A673 (cell line): Measurements from ENCODE around the gene FSTL4. TPM values are rescaled to one million over a fixed set of nuclear protein-coding genes. Genes with fewer than 3 reads are reported as not detected.

Experiments
- Bru-seq: library from RNA; stranded (reverse); fragments of 400-500 nt; gene quantifications from one replicate; lab custom pipeline; 2021; lab: Mats Ljungman, UMichigan
- BruChase-seq, 2 experiments: library from RNA; stranded (reverse); fragments of 400-500 nt; gene quantifications; one replicate each; lab custom pipeline; 2021; lab: Mats Ljungman, UMichigan
- BruUV-seq: library from RNA; stranded (reverse); fragments of 400-500 nt; replicated peaks from 2 replicates; lab custom pipeline; 2021; lab: Mats Ljungman, UMichigan
- CTCF ChIA-PET: fragments of 300-600 bp; sonication (Branson Sonifier 250); formaldehyde crosslinking; loops from one replicate; lab custom pipeline; 2022; ENCODE audit warnings: antibody characterized with exemption; lab: Charles Lee
- POLR2A ChIA-PET: fragments of 300-600 bp; sonication (Branson Sonifier 250); formaldehyde crosslinking; loops from one replicate; lab custom pipeline; 2022; ENCODE audit warnings: antibody characterized with exemption; ENCODE audit not compliant: low non-redundant PET; lab: Charles Lee
- DNase-seq: peaks from one replicate; pipeline ENCODE4 v3.0.0-alpha.2; 2015; ENCODE audit warnings: low spot score
- H3K27ac ChIP-seq: fragments of 200-600 bp; sonication (generic); 2 replicates; pipeline ENCODE4 v1.5.1; 2016; ENCODE audit warnings: mixed run types, low read depth, mild to moderate bottlenecking, mixed read lengths, antibody characterized with exemption, low read length; ENCODE audit not compliant: poor library complexity, severe bottlenecking
- H3K27me3 ChIP-seq: fragments of 200-600 bp; sonication (generic); replicated peaks from 2 replicates; pipeline ENCODE4 v1.6.1; 2017; ENCODE audit warnings: mixed run types, low read depth, mild to moderate bottlenecking, mixed read lengths, antibody characterized with exemption, low read length; ENCODE audit not compliant: insufficient read depth, poor library complexity
- H3K36me3 ChIP-seq: fragments of 200-600 bp; sonication (generic); 2 replicates; pipeline ENCODE4 v1.6.1; 2016; ENCODE audit warnings: mixed run types, mild to moderate bottlenecking, mixed read lengths, antibody characterized with exemption, low read length; ENCODE audit not compliant: insufficient read depth, poor library complexity, severe bottlenecking
- H3K4me1 ChIP-seq: fragments of 200-600 bp; sonication (generic); 2 replicates; pipeline ENCODE4 v1.6.1; 2017; ENCODE audit warnings: mixed run types, mild to moderate bottlenecking, mixed read lengths, antibody characterized with exemption, low read length; ENCODE audit not compliant: insufficient read depth, poor library complexity, severe bottlenecking
- H3K4me3 ChIP-seq: fragments of 200-600 bp; sonication (generic); 2 replicates; pipeline ENCODE4 v1.5.1; 2016; ENCODE audit warnings: low read depth, mixed run types, mild to moderate bottlenecking, mixed read lengths, low read length; ENCODE audit not compliant: poor library complexity, severe bottlenecking
- H3K9me3 ChIP-seq: fragments of 200-600 bp; sonication (generic); 2 replicates; pipeline ENCODE4 v1.6.1; 2016; ENCODE audit warnings: mixed run types, low read depth, mild to moderate bottlenecking, mixed read lengths, antibody characterized with exemption, low read length; ENCODE audit not compliant: poor library complexity, severe bottlenecking
- EZH2 ChIP-seq: fragments of 200-600 bp; sonication (generic); IDR thresholded peaks from 2 replicates; pipeline ENCODE4 v1.6.1; 2017; ENCODE audit warnings: borderline replicate concordance, low read depth, mild to moderate bottlenecking, mixed read lengths, antibody characterized with exemption, low read length; ENCODE audit not compliant: poor library complexity, severe bottlenecking
- intact Hi-C: fragments of 100-400 bp; cut with micrococcal nuclease; formaldehyde crosslinking; loops from one replicate; pipeline ENCODE4 v1.10.0; 2022; ENCODE audit not compliant: unreplicated experiment
- long read RNA-seq: library from polyadenylated mRNA; stranded (forward); transcript quantifications from one replicate; pipeline ENCODE4 v2.0.0, GENCODE V29; 2022
- total RNA-seq: library from RNA; stranded (reverse); gene quantifications from 2 replicates; pipeline ENCODE4 v1.2.3, GENCODE V29; 2021
- TF ChIP-seq, protein P1 (sequence below): fragments of 300-800, 200-600 bp; sonication (generic); conservative IDR thresholded peaks from 2 replicates; pipeline ENCODE4 v1.5.1; 2017; ENCODE audit warnings: low read depth, mild to moderate bottlenecking, antibody characterized with exemption, low read length, moderate library complexity, mixed read lengths

FSTL4 gene
- total RNA-seq (0.46 and 0.86 TPM in 2 replicates), Bru-seq, nascent RNA (percentile 23 among the genes with signal in this experiment), BruChase-seq, experiment 1, labeled RNA remaining after a 2-hour chase (percentile 21 among the genes with signal in this experiment), BruChase-seq, experiment 2, labeled RNA remaining after a 6-hour chase (percentile 15 among the genes with signal in this experiment)
- long read RNA-seq, partial matches to known transcripts = 0 of 2 reads
- long read RNA-seq, other reads (novel, unspliced or antisense) = 2 of 2 reads

DNA sequence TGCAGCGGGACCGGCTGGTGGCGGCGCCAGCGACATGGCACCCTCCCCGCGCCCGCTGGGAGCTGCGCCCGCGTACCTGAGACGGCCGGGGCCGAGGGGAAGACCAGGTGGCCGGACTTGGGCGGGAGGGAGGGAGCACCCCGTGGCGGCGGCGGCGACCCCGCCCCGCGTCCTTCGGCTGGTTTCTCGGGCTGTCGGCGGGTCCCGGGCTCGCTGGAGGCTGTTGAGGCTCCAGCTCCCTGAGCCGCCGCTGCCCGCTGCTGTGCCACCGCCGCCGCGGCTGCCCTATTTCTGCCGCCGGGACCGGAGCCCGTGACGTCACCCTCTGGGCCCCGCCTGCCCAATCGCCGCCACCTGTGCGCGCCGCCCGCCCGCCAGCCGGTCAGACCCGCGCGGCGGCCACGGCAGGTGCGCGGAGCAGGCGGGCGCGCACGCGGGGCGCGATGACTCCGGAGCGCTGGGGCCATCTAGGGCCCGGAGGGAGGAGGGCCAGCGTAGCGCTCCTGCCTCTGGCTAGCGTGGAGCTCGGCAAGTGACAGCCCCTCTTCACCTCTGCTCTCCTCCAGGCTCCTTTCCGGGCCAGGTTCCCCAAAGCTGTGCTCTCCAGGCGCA is at the start of gene FSTL4:
Gene FSTL4, minus strand, starts transcription at position 293 of the 612 bp plus-strand sequence.
- H3K27me3 ChIP-seq = peaks cover 73% of the 10 kb centered on the region
- H3K4me3 ChIP-seq = peak within 1 kb of the TSS; percentile 43
- intact Hi-C loops = loop anchor here (5.0 kb wide), 1 partner anchor 190 kb away; no protein-coding TSS in a partner anchor
- TF ChIP-seq, protein P1, sequence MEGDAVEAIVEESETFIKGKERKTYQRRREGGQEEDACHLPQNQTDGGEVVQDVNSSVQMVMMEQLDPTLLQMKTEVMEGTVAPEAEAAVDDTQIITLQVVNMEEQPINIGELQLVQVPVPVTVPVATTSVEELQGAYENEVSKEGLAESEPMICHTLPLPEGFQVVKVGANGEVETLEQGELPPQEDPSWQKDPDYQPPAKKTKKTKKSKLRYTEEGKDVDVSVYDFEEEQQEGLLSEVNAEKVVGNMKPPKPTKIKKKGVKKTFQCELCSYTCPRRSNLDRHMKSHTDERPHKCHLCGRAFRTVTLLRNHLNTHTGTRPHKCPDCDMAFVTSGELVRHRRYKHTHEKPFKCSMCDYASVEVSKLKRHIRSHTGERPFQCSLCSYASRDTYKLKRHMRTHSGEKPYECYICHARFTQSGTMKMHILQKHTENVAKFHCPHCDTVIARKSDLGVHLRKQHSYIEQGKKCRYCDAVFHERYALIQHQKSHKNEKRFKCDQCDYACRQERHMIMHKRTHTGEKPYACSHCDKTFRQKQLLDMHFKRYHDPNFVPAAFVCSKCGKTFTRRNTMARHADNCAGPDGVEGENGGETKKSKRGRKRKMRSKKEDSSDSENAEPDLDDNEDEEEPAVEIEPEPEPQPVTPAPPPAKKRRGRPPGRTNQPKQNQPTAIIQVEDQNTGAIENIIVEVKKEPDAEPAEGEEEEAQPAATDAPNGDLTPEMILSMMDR = no peak
- no peak for TF ChIP-seq EZH2
- no TSS peak for BruUV-seq
- H3K4me1 ChIP-seq = peaks cover 10% of the 10 kb centered on the region
- no peaks in the 10 kb centered on the region for H3K36me3 ChIP-seq
- CTCF ChIA-PET = interaction anchor here (1.1 to 1.2 kb wide), 2 partner anchors 189 to 190 kb away, joined by 3 read pairs; no protein-coding TSS in a partner anchor
- DNase-seq = peak; percentile 23
- no peak within 1 kb of the TSS for H3K27ac ChIP-seq
- no peaks in the 10 kb centered on the region for H3K9me3 ChIP-seq
- POLR2A ChIA-PET = no interaction called here

DNA sequence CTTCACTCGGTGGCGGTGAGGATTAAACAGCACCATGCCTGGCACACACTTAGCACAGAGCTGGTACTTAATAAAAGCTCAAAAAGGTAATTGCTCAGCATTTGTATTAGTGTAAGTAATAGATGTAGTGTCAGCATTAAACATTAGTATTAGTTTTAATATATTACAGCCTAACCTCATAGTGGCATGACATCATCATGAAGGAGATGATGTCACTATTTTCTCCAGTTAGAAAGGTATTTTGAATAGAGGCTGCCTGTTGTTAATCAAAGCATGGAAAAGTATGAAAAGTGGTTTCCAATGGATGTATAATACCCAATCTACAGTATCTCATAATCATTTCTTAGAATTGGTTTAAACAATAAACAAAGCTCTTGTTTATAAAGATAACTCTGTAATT is 49.0 kb upstream of the FSTL4 start:
- Histone ChIP-seq H3K4me3 (no peak overlapping the region), H3K9me3 (no peaks in the 10 kb centered on the region), H3K36me3 (no peaks in the 10 kb centered on the region), H3K27ac (no peak overlapping the region), H3K4me1 (no peaks in the 10 kb centered on the region), H3K27me3 (peaks cover 3% of the 10 kb centered on the region)
- DNase-seq = no peak
- ChIA-PET POLR2A (no interaction called here), CTCF (no interaction called here)
- intact Hi-C loops = no loop called here
- TF ChIP-seq, protein P1 = no peak
- no peak for TF ChIP-seq EZH2
- no TSS peak for BruUV-seq

DNA sequence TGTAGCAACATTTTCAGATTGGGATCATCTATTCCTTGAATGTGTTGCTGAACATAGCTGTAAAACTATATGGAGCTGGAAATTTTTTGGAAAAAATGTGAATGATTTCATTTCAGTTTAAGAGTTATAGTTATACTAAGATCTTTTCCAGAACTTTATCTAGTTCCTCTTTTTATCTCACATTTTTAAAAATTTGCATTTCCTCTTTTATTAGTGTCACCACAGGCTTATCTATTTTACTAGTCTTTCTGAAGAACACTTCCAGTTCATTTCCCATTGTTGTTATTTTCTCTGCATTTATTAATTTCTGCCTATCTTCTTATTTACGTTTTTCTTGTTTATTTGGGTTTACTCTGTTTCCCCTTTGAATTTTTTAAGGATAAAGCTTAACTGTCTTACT is 46.0 kb upstream of the FSTL4 start:
- TF ChIP-seq EZH2 = no peak
- TF ChIP-seq, protein P1 = no peak
- no TSS peak for BruUV-seq
- POLR2A ChIA-PET = no interaction called here
- CTCF ChIA-PET = no interaction called here
- intact Hi-C loops = no loop called here
- H3K4me3 ChIP-seq = no peak overlapping the region
- H3K27ac ChIP-seq = no peak overlapping the region
- H3K4me1 ChIP-seq = peaks cover 1% of the 10 kb centered on the region
- no peaks in the 10 kb centered on the region for H3K36me3 ChIP-seq
- no peaks in the 10 kb centered on the region for H3K9me3 ChIP-seq
- H3K27me3 ChIP-seq = peaks cover 3% of the 10 kb centered on the region
- DNase-seq = no peak
